ENCODE data around the gene LHX3. TPM values are rescaled to one million over a fixed set of nuclear protein-coding genes. Genes with fewer than 3 reads are reported as not detected.

LHX3 gene
- total RNA-seq, 1 donor from 2014 or later = not detected

GRCh38 chr9:136173648-136174290, 31.2 kb downstream of the LHX3 start:
- Histone ChIP-seq H3K27ac (ENCODE audit: low read depth, low read length) (no peak overlapping the region), H3K4me1 (ENCODE audit: insufficient read depth, low read length) (no peaks in the 10 kb centered on the region), H3K27me3 (ENCODE audit: insufficient read depth, low read length) (no peaks in the 10 kb centered on the region), H3K9me3 (ENCODE audit: insufficient read depth, low read depth, low read length) (no peaks in the 10 kb centered on the region), H3K9ac (ENCODE audit: low read length) (no peak overlapping the region), H2AFZ (ENCODE audit: low read depth, low read length) (no peak overlapping the region), H3K4me2 (ENCODE audit: low read length) (no peak overlapping the region), H4K20me1 (ENCODE audit: insufficient read depth, low read length) (no peaks in the 10 kb centered on the region), H3K79me2 (ENCODE audit: insufficient read depth, low read length) (no peaks in the 10 kb centered on the region), H3K36me3 (ENCODE audit: insufficient read depth, low read length) (no peaks in the 10 kb centered on the region), H3K4me3 (ENCODE audit: insufficient read depth, low read depth, low read length) (no peak overlapping the region)
- H3K27me3 Mint-ChIP-seq (ENCODE audit: low read depth, unreplicated experiment) = peaks cover 41% of the 10 kb centered on the region
- H3K36me3 Mint-ChIP-seq (ENCODE audit: low read depth, unreplicated experiment) = no peaks in the 10 kb centered on the region
- DNase-seq (ENCODE audit: low read depth) (no peak), FAIRE-seq (no peak)
- no peaks in the 10 kb centered on the region for H3K4me1 Mint-ChIP-seq (ENCODE audit: low read depth, unreplicated experiment)
- no peak overlapping the region for H3K27ac Mint-ChIP-seq (ENCODE audit: unreplicated experiment)
- TF ChIP-seq EZH2 (IDR thresholded peaks at IDR 0.05; ENCODE audit: insufficient read depth, low read length) = no peak
- TF ChIP-seq CTCF (IDR thresholded peaks at IDR 0.05; ENCODE audit: insufficient read depth, low read depth, low read length) = no peak
- no peak overlapping the region for H3K4me3 Mint-ChIP-seq (ENCODE audit: unreplicated experiment)
- no peaks in the 10 kb centered on the region for H3K9me3 Mint-ChIP-seq (ENCODE audit: unreplicated experiment)

- no peaks in the 10 kb centered on the region for H3K4me1 ChIP-seq (ENCODE audit: insufficient read depth, low read length)
- no peaks in the 10 kb centered on the region for H3K9me3 Mint-ChIP-seq (ENCODE audit: unreplicated experiment)
- H3K9ac ChIP-seq (ENCODE audit: low read length) = no peak overlapping the region
- H3K4me3 ChIP-seq (ENCODE audit: insufficient read depth, low read depth, low read length) = no peak overlapping the region
- H3K36me3 ChIP-seq (ENCODE audit: insufficient read depth, low read length) = no peaks in the 10 kb centered on the region
- no peaks in the 10 kb centered on the region for H3K36me3 Mint-ChIP-seq (ENCODE audit: low read depth, unreplicated experiment)
- no peak for TF ChIP-seq CTCF (IDR thresholded peaks at IDR 0.05; ENCODE audit: insufficient read depth, low read depth, low read length)
- no peak for TF ChIP-seq EZH2 (IDR thresholded peaks at IDR 0.05; ENCODE audit: insufficient read depth, low read length)
- H3K27me3 ChIP-seq (ENCODE audit: insufficient read depth, low read length) = peaks cover 2% of the 10 kb centered on the region
- H3K27ac ChIP-seq (ENCODE audit: low read depth, low read length) = no peak overlapping the region
- H3K4me1 Mint-ChIP-seq (ENCODE audit: low read depth, unreplicated experiment) = no peaks in the 10 kb centered on the region
- no peaks in the 10 kb centered on the region for H4K20me1 ChIP-seq (ENCODE audit: insufficient read depth, low read length)
- H3K4me3 Mint-ChIP-seq (ENCODE audit: unreplicated experiment) = no peak overlapping the region
- no peaks in the 10 kb centered on the region for H3K9me3 ChIP-seq (ENCODE audit: insufficient read depth, low read depth, low read length)
- no peak overlapping the region for H3K4me2 ChIP-seq (ENCODE audit: low read length)
- no peaks in the 10 kb centered on the region for H3K79me2 ChIP-seq (ENCODE audit: insufficient read depth, low read length)
- DNase-seq (ENCODE audit: low read depth) (no peak), FAIRE-seq (no peak)
- H2AFZ ChIP-seq (ENCODE audit: low read depth, low read length) = no peak overlapping the region
- no peak overlapping the region for H3K27ac Mint-ChIP-seq (ENCODE audit: unreplicated experiment)
- H3K27me3 Mint-ChIP-seq (ENCODE audit: low read depth, unreplicated experiment) = peaks cover 41% of the 10 kb centered on the region
Observed at GRCh38 chr9:136172412-136173079, 32.4 kb downstream of the LHX3 start.
